ENCODE measurements around the gene MOXD1. TPM values are rescaled to one million over a fixed set of nuclear protein-coding genes. Genes with fewer than 3 reads are reported as not detected.

Gene MOXD1
- polyA plus RNA-seq, 2 donors, result 9.0 to 15.4 TPM

DNA sequence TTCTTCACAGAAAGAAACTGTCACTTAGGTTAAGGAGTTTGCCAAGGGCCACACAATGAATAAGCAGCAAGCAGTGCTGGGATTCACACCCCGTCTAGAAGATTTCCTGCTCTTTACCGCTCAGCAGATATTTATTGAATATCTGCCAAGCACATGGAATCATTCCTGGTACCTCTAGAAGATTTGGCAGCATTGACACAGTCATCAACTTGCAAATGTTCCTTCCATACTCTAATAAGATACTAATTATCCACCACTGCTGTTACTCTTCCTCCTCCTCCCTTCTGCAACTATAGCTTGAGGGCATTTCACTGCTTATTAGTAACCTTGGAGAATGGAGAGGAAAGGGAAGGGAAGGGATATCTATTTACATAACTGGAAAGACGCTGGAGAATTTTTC lies 13.0 kb downstream of the MOXD1 start:
- WGBS, 2 donors, result 26 to 27% methylated on average over 3 of the region's 3 CpGs
- Histone ChIP-seq H3K9me3 (ENCODE audit: control insufficient read depth in 2 of 2, insufficient read depth in 1 of 2, low read depth in 1 of 2, low read length in 1 of 2) (no peaks in the 10 kb centered on the region), H3K4me1 (ENCODE audit: control insufficient read depth in 2 of 2, insufficient read depth in 2 of 2, low read length in 1 of 2) (no peaks in the 10 kb centered on the region), H3K27me3 (ENCODE audit: control insufficient read depth in 1 of 2, insufficient read depth in 2 of 2, low read length in 2 of 2) (no peaks in the 10 kb centered on the region), H3K36me3 (ENCODE audit: control insufficient read depth in 2 of 2, insufficient read depth in 2 of 2, low read length in 1 of 2) (no peaks in the 10 kb centered on the region), H3K27ac (ENCODE audit: low read depth in 2 of 2, low read length in 1 of 2) (no peak overlapping the region), H3K4me3 (ENCODE audit: low read depth in 1 of 2, low read length in 2 of 2) (no peak overlapping the region)

DNA sequence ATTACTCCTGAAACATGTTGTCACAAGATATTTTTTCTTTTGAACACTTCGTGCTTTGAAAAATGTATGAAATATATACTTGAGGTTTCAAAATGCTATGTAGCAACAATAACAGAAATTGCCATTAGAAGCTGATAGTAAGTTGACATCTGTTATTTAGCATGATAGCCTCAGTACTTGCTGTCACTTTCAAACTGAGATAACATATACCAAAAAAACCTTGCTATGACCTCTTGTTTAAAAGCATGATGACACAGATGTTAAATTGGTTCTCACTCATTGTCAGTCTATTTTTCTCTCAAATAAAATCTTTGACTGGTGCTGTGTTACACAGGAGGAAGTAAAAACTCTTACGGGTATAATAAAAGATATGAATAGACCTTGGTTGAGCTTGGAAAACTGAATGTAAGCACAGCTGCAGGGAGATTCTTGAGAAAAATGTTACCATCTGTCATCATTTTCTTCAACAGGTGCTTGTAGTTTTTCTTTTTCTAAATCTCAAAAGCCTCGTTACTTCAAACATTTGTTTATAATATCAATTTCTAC lies 18.6 kb downstream of the MOXD1 start:
- no peaks in the 10 kb centered on the region for H3K27me3 ChIP-seq (ENCODE audit: control insufficient read depth in 1 of 2, insufficient read depth in 2 of 2, low read length in 2 of 2)
- no peaks in the 10 kb centered on the region for H3K36me3 ChIP-seq (ENCODE audit: control insufficient read depth in 2 of 2, insufficient read depth in 2 of 2, low read length in 1 of 2)
- H3K4me3 ChIP-seq (ENCODE audit: low read depth in 1 of 2, low read length in 2 of 2), result no peak overlapping the region
- no peaks in the 10 kb centered on the region for H3K4me1 ChIP-seq (ENCODE audit: control insufficient read depth in 2 of 2, insufficient read depth in 2 of 2, low read length in 1 of 2)
- WGBS, 2 donors, result 57 to 59% methylated on average over 3 of the region's 3 CpGs
- H3K9me3 ChIP-seq (ENCODE audit: control insufficient read depth in 2 of 2, insufficient read depth in 1 of 2, low read depth in 1 of 2, low read length in 1 of 2), result no peaks in the 10 kb centered on the region
- H3K27ac ChIP-seq (ENCODE audit: low read depth in 2 of 2, low read length in 1 of 2), result no peak overlapping the region

DNA sequence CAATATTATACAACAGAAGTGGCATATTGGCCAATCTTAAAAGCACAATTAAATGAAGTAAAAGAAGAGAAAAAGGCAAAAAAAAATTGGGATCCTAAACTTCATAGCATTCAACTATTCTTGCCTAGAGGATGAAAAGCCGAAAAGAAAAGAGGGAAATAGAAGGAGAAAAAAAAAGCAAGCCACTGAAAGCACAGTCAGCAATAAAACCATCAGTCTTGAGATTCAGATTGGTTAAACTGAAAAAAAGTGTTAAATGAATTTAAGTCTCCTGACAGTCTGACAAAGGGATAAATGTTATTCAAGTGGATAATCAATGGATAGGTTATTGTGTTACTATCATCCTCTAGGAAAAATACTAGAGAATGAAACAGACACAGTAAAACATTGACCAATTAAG lies 19.9 kb downstream of the MOXD1 start:
- no peaks in the 10 kb centered on the region for H3K4me1 ChIP-seq (ENCODE audit: control insufficient read depth in 2 of 2, insufficient read depth in 2 of 2, low read length in 1 of 2)
- H3K27ac ChIP-seq (ENCODE audit: low read depth in 2 of 2, low read length in 1 of 2), result no peak overlapping the region
- 72 to 80% methylated on average over 1 of the region's 1 CpG for WGBS, 2 donors
- no peaks in the 10 kb centered on the region for H3K9me3 ChIP-seq (ENCODE audit: control insufficient read depth in 2 of 2, insufficient read depth in 1 of 2, low read depth in 1 of 2, low read length in 1 of 2)
- no peaks in the 10 kb centered on the region for H3K36me3 ChIP-seq (ENCODE audit: control insufficient read depth in 2 of 2, insufficient read depth in 2 of 2, low read length in 1 of 2)
- no peaks in the 10 kb centered on the region for H3K27me3 ChIP-seq (ENCODE audit: control insufficient read depth in 1 of 2, insufficient read depth in 2 of 2, low read length in 2 of 2)
- no peak overlapping the region for H3K4me3 ChIP-seq (ENCODE audit: low read depth in 1 of 2, low read length in 2 of 2)

DNA sequence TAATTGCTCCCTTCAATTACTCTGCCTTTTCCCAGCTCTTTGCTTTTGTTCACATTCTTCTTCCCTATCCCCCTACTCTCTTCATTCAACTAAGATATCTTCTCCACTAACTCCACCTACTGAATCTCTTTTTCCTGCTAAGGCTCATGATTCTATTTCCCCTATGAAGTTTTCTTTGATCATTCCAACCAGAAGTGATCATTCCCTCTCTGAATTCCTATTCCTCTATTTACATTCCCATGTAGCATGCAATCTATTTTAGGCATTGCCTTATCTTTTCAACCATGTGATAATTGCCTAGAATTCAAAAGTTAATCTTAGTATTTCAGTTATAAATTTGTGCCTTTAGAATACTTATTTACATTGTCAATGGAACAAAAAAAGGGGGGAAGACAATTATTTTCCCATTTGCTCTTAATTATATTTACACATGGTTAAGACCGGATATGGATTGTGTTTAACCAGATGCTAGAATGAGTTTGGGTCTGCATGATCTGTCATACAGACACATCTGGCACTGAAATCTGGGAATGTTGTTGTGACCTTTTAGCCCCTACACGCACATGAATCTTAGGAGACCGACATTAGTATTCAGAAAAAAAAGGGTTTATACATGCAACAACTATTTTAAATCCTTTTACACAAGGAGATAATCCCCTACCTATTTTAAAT lies 20.8 kb downstream of the MOXD1 start:
- Histone ChIP-seq H3K27me3 (ENCODE audit: control insufficient read depth in 1 of 2, insufficient read depth in 2 of 2, low read length in 2 of 2) (no peaks in the 10 kb centered on the region), H3K4me1 (ENCODE audit: control insufficient read depth in 2 of 2, insufficient read depth in 2 of 2, low read length in 1 of 2) (no peaks in the 10 kb centered on the region), H3K4me3 (ENCODE audit: low read depth in 1 of 2, low read length in 2 of 2) (no peak overlapping the region), H3K36me3 (ENCODE audit: control insufficient read depth in 2 of 2, insufficient read depth in 2 of 2, low read length in 1 of 2) (no peaks in the 10 kb centered on the region), H3K27ac (ENCODE audit: low read depth in 2 of 2, low read length in 1 of 2) (no peak overlapping the region), H3K9me3 (ENCODE audit: control insufficient read depth in 2 of 2, insufficient read depth in 1 of 2, low read depth in 1 of 2, low read length in 1 of 2) (no peaks in the 10 kb centered on the region)
- 53 to 56% methylated on average over 3 of the region's 3 CpGs for WGBS, 2 donors

DNA sequence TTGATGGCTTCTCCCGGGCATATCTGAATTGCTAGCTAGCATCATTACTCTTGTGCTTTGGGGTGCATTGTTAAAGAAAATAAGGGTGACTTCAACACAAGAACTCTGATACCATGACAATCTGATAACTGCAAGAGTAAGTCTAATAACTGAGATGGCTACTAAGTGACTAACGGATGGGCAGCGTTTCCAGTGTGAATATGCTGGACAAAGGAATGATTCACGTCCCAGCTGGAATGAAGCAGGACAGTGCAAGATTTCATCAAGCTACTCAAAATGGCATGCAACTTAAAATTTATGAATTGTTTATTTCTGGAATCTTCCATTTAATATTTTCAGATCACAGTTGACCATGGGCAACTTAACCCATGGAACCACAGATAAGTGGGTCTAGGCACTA lies 31.7 kb downstream of the MOXD1 start:
- Histone ChIP-seq H3K27ac (ENCODE audit: low read depth in 2 of 2, low read length in 1 of 2) (no peak overlapping the region), H3K9me3 (ENCODE audit: control insufficient read depth in 2 of 2, insufficient read depth in 1 of 2, low read depth in 1 of 2, low read length in 1 of 2) (no peaks in the 10 kb centered on the region), H3K4me3 (ENCODE audit: low read depth in 1 of 2, low read length in 2 of 2) (no peak overlapping the region), H3K27me3 (ENCODE audit: control insufficient read depth in 1 of 2, insufficient read depth in 2 of 2, low read length in 2 of 2) (no peaks in the 10 kb centered on the region), H3K4me1 (ENCODE audit: control insufficient read depth in 2 of 2, insufficient read depth in 2 of 2, low read length in 1 of 2) (no peaks in the 10 kb centered on the region), H3K36me3 (ENCODE audit: control insufficient read depth in 2 of 2, insufficient read depth in 2 of 2, low read length in 1 of 2) (no peaks in the 10 kb centered on the region)
- WGBS, 2 donors, result 86% methylated on average over 4 of the region's 4 CpGs

DNA sequence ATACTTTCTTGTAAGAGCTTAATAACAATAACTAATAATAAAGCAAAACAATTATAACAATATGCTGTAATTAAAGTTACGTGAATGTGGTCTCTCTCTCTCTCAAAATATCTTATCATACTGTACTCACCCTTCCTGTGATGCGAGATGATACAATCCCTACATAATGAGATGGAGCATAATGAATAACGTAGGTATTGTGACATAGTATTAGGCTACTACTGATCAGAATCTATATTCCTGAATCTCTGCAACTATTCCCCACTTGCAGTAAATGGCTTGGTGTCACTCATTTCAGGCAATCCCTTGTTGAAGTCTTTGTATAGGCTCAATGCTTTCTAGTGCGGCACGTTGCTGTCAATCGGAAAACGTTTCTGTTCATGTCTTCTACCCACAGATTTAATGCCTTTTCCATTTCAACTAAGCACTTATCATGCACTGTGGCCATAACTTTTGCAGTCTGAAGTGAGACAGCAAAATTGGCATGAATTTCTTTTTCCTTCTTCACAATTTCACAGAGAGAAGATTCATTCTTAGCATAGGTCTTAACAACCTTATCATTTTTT lies 32.3 kb downstream of the MOXD1 start:
- no peaks in the 10 kb centered on the region for H3K4me1 ChIP-seq (ENCODE audit: control insufficient read depth in 2 of 2, insufficient read depth in 2 of 2, low read length in 1 of 2)
- WGBS, 2 donors, result 87 to 88% methylated on average over 7 of the region's 7 CpGs

DNA sequence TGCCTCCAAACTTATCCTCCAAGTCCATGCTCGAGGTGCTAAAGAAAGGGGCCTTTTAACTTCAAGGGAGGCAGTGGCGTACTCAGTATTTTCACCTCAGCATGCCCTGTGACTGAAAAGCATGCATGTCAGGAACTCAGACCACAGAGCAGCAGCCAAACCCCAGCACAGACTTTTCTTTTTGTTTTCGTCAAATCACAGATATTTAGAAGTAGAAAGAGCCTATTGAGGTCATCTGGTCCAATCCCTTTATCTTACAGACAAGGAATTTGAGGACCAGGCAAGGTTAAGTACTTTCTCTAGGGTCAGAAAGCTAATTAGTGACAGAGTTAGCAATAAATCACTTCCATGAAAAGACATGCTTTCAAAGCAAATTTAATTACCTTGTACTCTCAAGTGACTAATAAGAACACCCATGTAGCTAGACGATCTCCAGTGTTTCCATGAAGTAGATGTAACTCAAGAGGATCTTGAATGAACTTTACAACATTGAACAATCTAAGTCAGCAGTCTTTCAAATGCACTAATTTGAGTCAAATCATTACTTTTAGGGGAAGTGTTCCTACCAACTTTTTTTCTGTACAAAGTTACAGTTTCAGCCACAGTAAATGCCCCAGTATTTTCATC lies 35.9 kb downstream of the MOXD1 start:
- H3K36me3 ChIP-seq (ENCODE audit: control insufficient read depth in 2 of 2, insufficient read depth in 2 of 2, low read length in 1 of 2), result no peaks in the 10 kb centered on the region
- no peaks in the 10 kb centered on the region for H3K9me3 ChIP-seq (ENCODE audit: control insufficient read depth in 2 of 2, insufficient read depth in 1 of 2, low read depth in 1 of 2, low read length in 1 of 2)
- 49 to 54% methylated on average over 4 of the region's 4 CpGs for WGBS, 2 donors
- no peaks in the 10 kb centered on the region for H3K4me1 ChIP-seq (ENCODE audit: control insufficient read depth in 2 of 2, insufficient read depth in 2 of 2, low read length in 1 of 2)
- no peak overlapping the region for H3K4me3 ChIP-seq (ENCODE audit: low read depth in 1 of 2, low read length in 2 of 2)
- H3K27me3 ChIP-seq (ENCODE audit: control insufficient read depth in 1 of 2, insufficient read depth in 2 of 2, low read length in 2 of 2), result no peaks in the 10 kb centered on the region
- H3K27ac ChIP-seq (ENCODE audit: low read depth in 2 of 2, low read length in 1 of 2), result no peak overlapping the region

More for the DNA sequence above, 32.3 kb downstream of the MOXD1 start:
- Histone ChIP-seq H3K27ac (ENCODE audit: low read depth in 2 of 2, low read length in 1 of 2) (no peak overlapping the region), H3K4me3 (ENCODE audit: low read depth in 1 of 2, low read length in 2 of 2) (no peak overlapping the region), H3K9me3 (ENCODE audit: control insufficient read depth in 2 of 2, insufficient read depth in 1 of 2, low read depth in 1 of 2, low read length in 1 of 2) (no peaks in the 10 kb centered on the region), H3K36me3 (ENCODE audit: control insufficient read depth in 2 of 2, insufficient read depth in 2 of 2, low read length in 1 of 2) (no peaks in the 10 kb centered on the region), H3K27me3 (ENCODE audit: control insufficient read depth in 1 of 2, insufficient read depth in 2 of 2, low read length in 2 of 2) (no peaks in the 10 kb centered on the region)

DNA sequence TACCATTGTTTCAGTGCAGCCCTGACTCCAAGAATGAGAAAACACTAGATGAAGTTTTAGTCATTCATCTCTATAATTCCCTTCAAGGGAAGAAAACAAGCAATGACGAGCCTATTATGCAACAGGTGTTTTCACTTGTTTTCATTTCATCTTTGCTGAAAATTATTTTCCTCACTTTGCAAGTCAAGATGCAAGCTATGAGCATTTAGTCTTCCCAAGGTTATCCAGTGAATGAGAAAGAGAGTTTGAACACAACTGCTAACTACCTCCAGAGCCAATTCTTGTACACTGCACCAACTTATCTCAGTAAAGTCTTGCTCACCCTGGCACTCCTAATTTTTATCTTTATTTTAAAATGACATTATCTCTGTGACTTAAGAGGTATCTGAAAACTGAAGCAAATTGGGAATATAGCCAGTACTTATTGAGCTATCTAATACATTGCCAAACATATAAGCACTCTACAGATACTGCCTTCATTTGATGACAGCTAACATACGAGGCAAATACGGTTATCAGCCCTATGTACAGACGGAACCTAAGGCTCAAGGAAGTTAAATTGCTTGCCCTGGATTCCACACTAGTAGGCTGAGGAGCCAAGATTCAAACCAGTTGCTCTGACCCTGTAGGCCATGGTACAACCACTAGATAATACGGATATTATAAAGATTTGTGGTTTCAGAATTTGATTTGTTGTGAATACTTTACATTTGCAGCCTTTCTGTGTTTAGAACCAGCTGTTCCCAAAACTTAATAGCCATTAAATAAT lies 36.8 kb downstream of the MOXD1 start:
- Histone ChIP-seq H3K36me3 (ENCODE audit: control insufficient read depth in 2 of 2, insufficient read depth in 2 of 2, low read length in 1 of 2) (no peaks in the 10 kb centered on the region), H3K9me3 (ENCODE audit: control insufficient read depth in 2 of 2, insufficient read depth in 1 of 2, low read depth in 1 of 2, low read length in 1 of 2) (no peaks in the 10 kb centered on the region), H3K4me3 (ENCODE audit: low read depth in 1 of 2, low read length in 2 of 2) (no peak overlapping the region), H3K27me3 (ENCODE audit: control insufficient read depth in 1 of 2, insufficient read depth in 2 of 2, low read length in 2 of 2) (no peaks in the 10 kb centered on the region), H3K4me1 (ENCODE audit: control insufficient read depth in 2 of 2, insufficient read depth in 2 of 2, low read length in 1 of 2) (no peaks in the 10 kb centered on the region), H3K27ac (ENCODE audit: low read depth in 2 of 2, low read length in 1 of 2) (no peak overlapping the region)
- WGBS, 2 donors, result 55 to 71% methylated on average over 5 of the region's 5 CpGs

DNA sequence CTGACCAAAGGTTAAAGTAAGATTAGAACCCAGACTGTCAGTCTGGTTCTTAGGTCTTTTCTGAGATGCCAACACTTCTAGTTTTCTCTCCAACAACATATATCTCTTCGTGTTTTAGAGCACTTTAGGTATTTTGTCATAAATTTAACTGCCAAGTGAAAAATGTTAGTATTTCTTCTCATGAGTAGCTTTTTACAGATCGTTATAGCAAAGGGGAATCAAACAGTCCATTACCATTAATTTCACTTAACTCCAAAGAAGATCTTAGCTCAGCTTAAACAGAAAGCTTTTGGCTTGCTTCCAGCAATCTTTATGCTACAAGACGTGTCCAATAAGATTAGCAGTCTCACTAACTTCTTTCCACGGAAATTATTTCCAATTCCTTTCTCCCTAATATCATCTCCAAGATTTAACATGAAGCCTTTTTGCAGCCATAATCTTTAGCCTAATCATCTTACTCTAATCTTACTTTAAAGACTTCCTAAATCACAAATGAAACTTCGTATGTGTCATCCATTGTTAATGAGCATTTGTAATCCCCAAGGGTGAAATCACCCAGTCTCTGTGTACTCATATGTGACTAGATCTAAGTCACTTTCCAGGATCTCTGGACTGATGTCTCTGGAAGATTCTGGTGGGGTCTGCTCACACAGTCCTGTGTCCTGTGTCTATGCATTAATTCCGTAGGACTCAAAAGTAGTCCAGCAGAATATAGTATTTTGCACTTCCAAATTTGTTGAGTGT lies 38.7 kb downstream of the MOXD1 start:
- Histone ChIP-seq H3K27ac (ENCODE audit: low read depth in 2 of 2, low read length in 1 of 2) (no peak overlapping the region), H3K9me3 (ENCODE audit: control insufficient read depth in 2 of 2, insufficient read depth in 1 of 2, low read depth in 1 of 2, low read length in 1 of 2) (no peaks in the 10 kb centered on the region), H3K36me3 (ENCODE audit: control insufficient read depth in 2 of 2, insufficient read depth in 2 of 2, low read length in 1 of 2) (no peaks in the 10 kb centered on the region), H3K4me3 (ENCODE audit: low read depth in 1 of 2, low read length in 2 of 2) (no peak overlapping the region), H3K4me1 (ENCODE audit: control insufficient read depth in 2 of 2, insufficient read depth in 2 of 2, low read length in 1 of 2) (no peaks in the 10 kb centered on the region), H3K27me3 (ENCODE audit: control insufficient read depth in 1 of 2, insufficient read depth in 2 of 2, low read length in 2 of 2) (no peaks in the 10 kb centered on the region)
- 48 to 52% methylated on average over 6 of the region's 6 CpGs for WGBS, 2 donors
